HG02840 (cell line): ENCODE measurements around the gene MATN4.

Experiments
- ATAC-seq: cut with Tn5 transposase; IDR thresholded peaks from one replicate; pipeline ENCODE4 v1.9.1; 2021; ENCODE audit warnings: mild to moderate bottlenecking, moderate library complexity, moderate number of reproducible peaks; ENCODE audit not compliant: unreplicated experiment, low FRiP score

The MATN4 gene

GRCh38 chr20:45293041-45294002 lies 14.8 kb downstream of the MATN4 start:
- no peak for ATAC-seq

DNA sequence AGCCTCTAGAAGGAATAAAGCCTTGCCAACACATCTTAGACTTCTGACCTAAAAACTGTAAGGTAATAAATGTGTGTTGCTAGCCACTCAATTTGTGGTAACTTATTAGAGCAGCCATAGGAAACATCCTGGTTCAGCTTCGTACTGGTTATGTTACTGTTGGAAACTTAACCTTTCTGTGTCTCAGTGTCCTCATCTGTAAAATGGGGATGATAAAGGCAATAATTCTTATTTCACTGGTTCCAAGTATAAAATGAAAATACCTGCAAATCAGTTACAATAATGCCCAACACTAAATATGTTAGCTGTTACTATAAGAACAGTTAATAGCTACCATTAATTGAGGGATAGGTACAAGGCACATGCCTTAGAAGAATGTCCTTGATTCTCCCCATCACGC lies 15.8 kb downstream of the MATN4 start:
- ATAC-seq = no peak

GRCh38 chr20:45291526-45291925 lies 16.6 kb downstream of the MATN4 start:
- ATAC-seq = no peak

DNA sequence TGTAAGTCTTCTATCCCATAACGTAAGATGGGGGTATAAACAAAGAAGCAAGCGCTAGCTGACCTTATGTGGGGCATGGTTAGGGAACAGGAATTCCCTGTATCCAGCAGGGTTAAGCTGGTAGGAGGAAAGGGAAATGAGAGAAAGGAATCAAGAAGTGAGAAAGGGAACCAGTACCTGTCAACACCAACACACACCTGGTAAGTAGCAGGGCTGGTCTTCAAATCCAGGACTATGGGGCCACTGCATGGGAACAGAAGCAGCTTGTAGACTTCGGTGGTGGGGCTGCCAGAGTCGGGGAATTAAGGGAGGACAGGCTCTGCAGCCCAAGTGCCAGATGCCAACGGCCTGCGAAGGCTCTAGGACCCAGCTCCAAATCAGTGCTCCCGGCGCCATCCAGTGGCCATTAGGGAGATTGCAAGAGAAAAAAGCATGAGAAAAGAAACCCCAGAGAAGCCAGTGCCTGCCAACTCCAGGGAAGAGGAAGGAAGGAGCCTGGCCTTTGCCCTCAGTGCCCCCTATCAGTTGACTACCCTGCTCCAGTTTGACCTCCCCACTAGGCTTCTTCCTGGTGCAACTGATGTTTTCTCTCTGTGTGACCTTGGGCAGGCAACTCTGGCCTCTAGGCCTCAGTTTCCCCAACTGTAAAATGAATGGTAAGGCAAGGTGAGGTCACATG lies 17.3 kb downstream of the MATN4 start:
- no peak for ATAC-seq

- ATAC-seq = no peak
These were observed 18.0 kb downstream of the MATN4 start for GRCh38 chr20:45289942-45290676.

- ATAC-seq = no peak
These were observed 19.2 kb downstream of the MATN4 start for GRCh38 chr20:45288860-45289259.

DNA sequence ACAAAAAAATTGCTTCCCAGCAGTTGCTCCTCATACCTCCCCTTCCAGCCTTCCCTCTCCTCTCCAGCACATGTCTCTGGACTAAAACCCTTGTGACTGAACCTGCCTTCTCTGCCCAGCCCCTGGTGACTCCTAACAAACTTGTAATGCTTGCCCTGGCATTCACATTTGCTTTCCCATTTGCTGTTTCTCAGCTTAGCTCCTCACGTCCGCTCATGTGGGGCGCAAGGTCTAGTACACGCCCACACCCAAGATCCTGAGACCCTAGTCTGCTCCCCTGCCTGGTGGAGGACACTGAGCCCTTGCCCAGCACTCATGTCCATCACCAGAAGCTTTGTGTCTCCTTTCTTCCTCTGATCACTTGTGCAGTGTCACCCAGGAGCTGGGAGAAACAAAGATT lies 19.7 kb downstream of the MATN4 start:
- no peak for ATAC-seq

GRCh38 chr20:45283551-45284057 lies 24.5 kb downstream of the MATN4 start:
- no peak for ATAC-seq

GRCh38 chr20:45282700-45283550 lies 25.2 kb downstream of the MATN4 start:
- no peak for ATAC-seq

- ATAC-seq = no peak
These were observed 28.1 kb downstream of the MATN4 start for GRCh38 chr20:45279992-45280391.

- ATAC-seq = no peak
These were observed 32.8 kb downstream of the MATN4 start for GRCh38 chr20:45275338-45275737.

GRCh38 chr20:45269754-45270270 lies 38.3 kb downstream of the MATN4 start:
- no peak for ATAC-seq

- no peak for ATAC-seq
These were observed 39.0 kb downstream of the MATN4 start for GRCh38 chr20:45269056-45269455.

DNA sequence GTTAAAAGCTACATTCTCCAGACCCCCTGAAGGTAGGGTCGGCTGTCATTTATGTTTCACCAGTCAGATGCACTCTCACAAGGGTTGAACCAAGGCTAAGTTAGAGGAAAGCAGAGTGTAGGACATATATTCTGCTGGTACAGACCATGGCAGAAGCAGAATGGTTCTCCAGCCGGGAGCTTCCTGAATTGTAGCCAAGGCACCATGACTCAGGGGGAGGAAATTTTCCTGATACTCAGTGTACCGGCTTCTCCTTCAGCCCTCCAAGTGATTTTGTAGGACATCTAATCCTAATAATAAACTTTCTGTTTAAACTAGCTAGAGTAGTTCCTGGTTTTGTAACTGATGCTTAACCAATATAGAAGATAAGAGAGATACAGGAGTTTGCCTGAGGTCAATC lies 39.6 kb downstream of the MATN4 start:
- no peak for ATAC-seq

DNA sequence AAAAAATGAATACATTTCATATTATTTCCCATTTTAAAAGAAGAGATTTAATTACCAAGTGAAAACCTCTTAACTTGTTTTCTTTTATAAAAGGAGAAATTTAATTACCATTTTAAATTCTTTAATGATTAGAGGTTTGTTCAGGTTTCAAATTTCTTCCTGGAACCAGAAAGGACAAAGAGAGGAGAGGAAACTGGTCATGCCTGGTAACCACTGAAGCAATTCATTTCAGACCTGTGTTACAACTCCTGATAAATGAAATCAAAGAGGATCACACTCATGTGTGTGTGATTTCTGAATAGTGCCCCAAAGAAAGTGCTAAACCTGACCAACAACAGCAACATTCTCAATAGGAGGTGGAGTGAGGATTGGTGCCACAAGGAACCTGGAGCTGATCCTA lies 41.1 kb downstream of the MATN4 start:
- no peak for ATAC-seq

DNA sequence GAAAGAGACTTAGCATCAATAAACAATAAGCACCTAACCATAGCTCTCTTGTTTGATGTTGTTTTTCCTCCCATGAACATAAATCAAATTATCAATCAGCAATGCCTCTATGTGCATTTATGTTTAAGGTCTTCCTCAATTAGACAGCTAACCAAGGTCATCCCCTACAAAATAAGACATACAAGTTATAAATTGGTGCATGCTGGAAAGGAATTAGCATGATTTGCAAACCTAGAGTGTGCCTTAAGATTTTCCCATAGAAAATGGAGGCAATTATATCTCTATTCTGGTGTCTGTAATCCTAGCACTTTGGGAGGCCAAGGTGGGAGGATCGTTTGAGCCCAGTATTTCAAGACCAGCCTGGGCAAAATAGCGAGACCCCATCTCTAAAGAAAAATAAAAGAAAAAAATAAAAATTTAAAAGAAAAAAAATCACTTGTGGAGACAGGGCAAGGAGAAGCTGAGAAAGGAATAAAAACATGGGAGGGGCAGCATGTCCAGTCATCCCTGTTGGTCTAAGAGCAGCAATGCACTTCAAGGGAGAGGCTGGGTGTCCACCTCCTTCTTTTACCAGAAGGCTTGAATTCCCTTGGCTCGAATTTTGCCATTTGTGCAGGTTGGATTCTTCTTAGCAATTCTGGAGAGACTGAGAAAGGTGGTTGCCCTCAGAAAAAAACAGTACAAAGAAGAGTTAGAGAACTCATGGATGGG lies 44.4 kb downstream of the MATN4 start:
- no peak for ATAC-seq

GRCh38 chr20:45258664-45259063 lies 49.4 kb downstream of the MATN4 start:
- no peak for ATAC-seq

DNA sequence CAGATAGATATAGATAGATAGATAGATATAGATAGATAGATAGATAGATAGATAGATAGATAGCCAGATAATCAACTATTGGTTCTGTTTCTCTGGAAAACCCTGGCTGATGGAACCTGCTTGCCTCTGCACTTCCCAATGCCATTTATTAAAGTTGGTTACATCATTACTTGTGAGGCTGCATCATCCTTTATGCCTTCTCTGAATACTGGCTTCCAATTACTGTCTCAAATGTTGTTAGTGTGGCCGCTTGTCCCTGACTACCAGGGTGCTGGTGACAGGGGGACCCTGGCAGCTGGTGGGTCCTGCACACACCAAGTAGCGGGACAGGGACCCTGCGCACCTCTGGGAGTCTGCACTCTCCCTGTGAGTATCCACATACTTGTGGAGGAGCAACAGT lies 49.8 kb downstream of the MATN4 start:
- ATAC-seq = no peak

- ATAC-seq = no peak
These were observed 50.4 kb downstream of the MATN4 start for GRCh38 chr20:45257711-45258110.
